Activated CD8-positive, alpha-beta memory T cell treated with anti-CD3 and anti-CD28 coated beads, Interleukin-2, amount 50 U/mL, for 1 hour (primary cell): ENCODE results near the gene DYNLT3.

Experiments
- DNase-seq: peaks from one replicate; pipeline ENCODE4 v3.0.0-alpha.2; 2020; ENCODE audit errors: extremely low read depth

DYNLT3 gene

GRCh38 chrX:37844622-37845021 lies 2.7 kb downstream of the DYNLT3 start:
- no peak for DNase-seq

- no peak for DNase-seq
Observed at GRCh38 chrX:37840931-37841330, 6.4 kb downstream of the DYNLT3 start.

- DNase-seq, result no peak
Observed at GRCh38 chrX:37834937-37835336, 12.4 kb downstream of the DYNLT3 start.

- DNase-seq, result no peak
Observed at GRCh38 chrX:37830371-37830770, 17.0 kb downstream of the DYNLT3 start.

GRCh38 chrX:37829721-37830120 lies 17.6 kb downstream of the DYNLT3 start:
- no peak for DNase-seq

- DNase-seq, result no peak
Observed at GRCh38 chrX:37825215-37825842, 22.0 kb downstream of the DYNLT3 start.

- no peak for DNase-seq
Observed at GRCh38 chrX:37824491-37825214, 22.7 kb downstream of the DYNLT3 start.

GRCh38 chrX:37820646-37821045 lies 26.7 kb downstream of the DYNLT3 start:
- no peak for DNase-seq

- no peak for DNase-seq
Observed at GRCh38 chrX:37818031-37818430, 29.3 kb downstream of the DYNLT3 start.

GRCh38 chrX:37817579-37817978 lies 29.8 kb downstream of the DYNLT3 start:
- no peak for DNase-seq

- no peak for DNase-seq
Observed at GRCh38 chrX:37817176-37817575, 30.2 kb downstream of the DYNLT3 start.

- no peak for DNase-seq
Observed at GRCh38 chrX:37816766-37817165, 30.6 kb downstream of the DYNLT3 start.

GRCh38 chrX:37815366-37815765 lies 32.0 kb downstream of the DYNLT3 start:
- no peak for DNase-seq

GRCh38 chrX:37813570-37813969 lies 33.8 kb downstream of the DYNLT3 start:
- DNase-seq, result no peak

GRCh38 chrX:37812110-37812509 lies 35.3 kb downstream of the DYNLT3 start:
- DNase-seq, result no peak

- DNase-seq, result no peak
Observed at GRCh38 chrX:37809970-37810369, 37.4 kb downstream of the DYNLT3 start.

GRCh38 chrX:37803057-37803456 lies 44.3 kb downstream of the DYNLT3 start:
- no peak for DNase-seq

- no peak for DNase-seq
Observed at GRCh38 chrX:37802028-37802427, 45.3 kb downstream of the DYNLT3 start.

- no peak for DNase-seq
Observed at GRCh38 chrX:37800717-37801116, 46.7 kb downstream of the DYNLT3 start.

- DNase-seq, result no peak
Observed at GRCh38 chrX:37799936-37800335, 47.4 kb downstream of the DYNLT3 start.

- DNase-seq, result no peak
Observed at GRCh38 chrX:37796805-37797204, 50.6 kb downstream of the DYNLT3 start.

GRCh38 chrX:37796310-37796709 lies 51.1 kb downstream of the DYNLT3 start:
- no peak for DNase-seq
